Measurements from ENCODE around the gene CADM4. TPM values are rescaled to one million over a fixed set of nuclear protein-coding genes. Genes with fewer than 3 reads are reported as not detected.

The CADM4 gene
- total and polyA plus RNA-seq, 9 of the 15 experiments (the other 6 are each of a cell fraction or from before 2014, with no cell fraction given) = 0.03 to 4.6 (median 1.3) TPM

DNA sequence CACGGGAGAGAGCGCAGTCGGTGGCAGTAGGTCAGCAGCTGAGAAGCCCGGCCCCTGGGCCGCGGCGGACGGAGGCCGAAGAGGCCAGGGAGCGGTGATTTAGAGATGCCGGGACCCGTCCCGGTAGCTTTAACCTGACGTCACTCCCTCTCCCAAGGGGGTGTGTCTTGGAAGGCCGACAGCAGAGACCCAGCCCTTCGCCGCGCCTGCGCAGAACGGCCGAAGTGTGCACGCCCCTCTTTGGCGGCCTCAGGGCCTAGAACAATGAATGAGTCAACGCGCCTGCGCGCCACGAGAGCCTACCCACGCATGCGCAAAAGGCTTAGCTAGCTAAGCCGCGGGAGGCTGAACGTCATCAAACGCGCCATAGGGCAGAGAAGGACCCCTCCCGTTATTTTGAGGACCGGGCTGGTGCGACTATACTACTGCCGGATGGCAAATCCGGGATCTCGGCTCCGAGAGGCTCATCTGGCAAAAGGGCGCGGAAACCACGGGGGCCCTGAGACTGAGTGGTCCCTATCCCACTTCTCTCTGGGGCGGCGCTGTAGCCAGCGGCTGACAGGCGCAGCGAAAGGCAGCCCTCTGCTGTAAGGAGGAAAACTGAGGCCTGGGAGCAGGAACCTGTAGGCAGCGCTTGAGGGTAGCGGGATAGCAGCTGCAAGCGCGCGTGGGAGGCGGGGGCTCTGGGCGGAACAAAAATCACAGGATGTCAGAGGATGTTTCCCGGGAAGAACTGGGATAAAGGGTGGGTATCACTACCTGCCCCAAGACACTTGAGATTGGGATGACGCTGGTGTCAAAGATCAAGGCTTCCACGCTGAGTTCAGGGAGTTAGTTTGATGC lies 43.4 kb downstream of the CADM4 start, which contains the start of the genes IRGQ and ZNF576 (continued):
- TF ChIP-seq FOXK2 (conservative IDR thresholded peaks at IDR 0.05 in 1 of 2, IDR thresholded peaks at IDR 0.05 in 1 of 2; ENCODE audit: low read depth in 2 of 2) (peak; percentile 88; a peak in 3 of 4 replicates), GABPA (tag; conservative IDR thresholded peaks at IDR 0.05; ENCODE audit: low read depth) (0 out of 2 replicates have a peak, but pooled peaks have one; percentile 18), DACH1 (IDR thresholded peaks at IDR 0.05; ENCODE audit: partially characterized antibody) (peak; percentile 97), HNRNPLL (IDR thresholded peaks at IDR 0.05; ENCODE audit: low read depth, low read length, poor library complexity, severe bottlenecking) (peak; percentile 30), MCM3 (IDR thresholded peaks at IDR 0.05) (no peak), RB1 (IDR thresholded peaks at IDR 0.05; ENCODE audit: low read depth) (peak; percentile 93), EGR1 (conservative IDR thresholded peaks at IDR 0.05) (peak; percentile 93), TAF1 (IDR thresholded peaks at IDR 0.05; ENCODE audit: control insufficient read depth, extremely low read depth, insufficient read depth, low read length, severe bottlenecking) (peak; percentile 73), THRAP3 (IDR thresholded peaks at IDR 0.05; ENCODE audit: borderline replicate concordance) (no peak), ZNF551 (CRISPR knock-in tag; IDR thresholded peaks at IDR 0.05) (no peak), SIN3B (IDR thresholded peaks at IDR 0.05; ENCODE audit: low read depth) (peak; percentile 94), CXXC5 (CRISPR knock-in tag; IDR thresholded peaks at IDR 0.05) (peak; percentile 52), FOSL1 (tag; conservative IDR thresholded peaks at IDR 0.05) (peak; percentile 56), BACH1 (tag; IDR thresholded peaks at IDR 0.05) (peak; percentile 57; the same call in 1 of the 2 replicates), TEAD1 (CRISPR knock-in tag; IDR thresholded peaks at IDR 0.05) (peak; percentile 30 to 64; a peak in 1 of 4 replicates), MTA3 (IDR thresholded peaks at IDR 0.05; ENCODE audit: borderline replicate concordance) (peak; percentile 96), CBX5 (IDR thresholded peaks at IDR 0.05; ENCODE audit: borderline replicate concordance, low read depth) (no peak), ZNF217 (CRISPR knock-in tag; IDR thresholded peaks at IDR 0.05) (no peak), SMAD3 (CRISPR knock-in tag; conservative IDR thresholded peaks at IDR 0.05) (peak; percentile 75; the same call in 1 of the 2 replicates)
- TF ChIP-seq, protein P1, sequence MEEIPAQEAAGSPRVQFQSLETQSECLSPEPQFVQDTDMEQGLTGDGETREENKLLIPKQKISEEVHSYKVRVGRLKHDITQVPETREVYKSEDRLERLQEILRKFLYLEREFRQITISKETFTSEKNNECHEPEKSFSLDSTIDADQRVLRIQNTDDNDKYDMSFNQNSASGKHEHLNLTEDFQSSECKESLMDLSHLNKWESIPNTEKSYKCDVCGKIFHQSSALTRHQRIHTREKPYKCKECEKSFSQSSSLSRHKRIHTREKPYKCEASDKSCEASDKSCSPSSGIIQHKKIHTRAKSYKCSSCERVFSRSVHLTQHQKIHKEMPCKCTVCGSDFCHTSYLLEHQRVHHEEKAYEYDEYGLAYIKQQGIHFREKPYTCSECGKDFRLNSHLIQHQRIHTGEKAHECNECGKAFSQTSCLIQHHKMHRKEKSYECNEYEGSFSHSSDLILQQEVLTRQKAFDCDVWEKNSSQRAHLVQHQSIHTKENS (CRISPR knock-in tag; IDR thresholded peaks at IDR 0.05) = no peak
- TF ChIP-seq, protein P2, sequence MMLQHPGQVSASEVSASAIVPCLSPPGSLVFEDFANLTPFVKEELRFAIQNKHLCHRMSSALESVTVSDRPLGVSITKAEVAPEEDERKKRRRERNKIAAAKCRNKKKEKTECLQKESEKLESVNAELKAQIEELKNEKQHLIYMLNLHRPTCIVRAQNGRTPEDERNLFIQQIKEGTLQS (IDR thresholded peaks at IDR 0.05) = peak; percentile 90
- TF ChIP-seq, protein P2 (CRISPR knock-in tag; conservative IDR thresholded peaks at IDR 0.05) = peak; percentile 29; the same call in 1 of the 2 replicates
- TF ChIP-seq, protein P3, sequence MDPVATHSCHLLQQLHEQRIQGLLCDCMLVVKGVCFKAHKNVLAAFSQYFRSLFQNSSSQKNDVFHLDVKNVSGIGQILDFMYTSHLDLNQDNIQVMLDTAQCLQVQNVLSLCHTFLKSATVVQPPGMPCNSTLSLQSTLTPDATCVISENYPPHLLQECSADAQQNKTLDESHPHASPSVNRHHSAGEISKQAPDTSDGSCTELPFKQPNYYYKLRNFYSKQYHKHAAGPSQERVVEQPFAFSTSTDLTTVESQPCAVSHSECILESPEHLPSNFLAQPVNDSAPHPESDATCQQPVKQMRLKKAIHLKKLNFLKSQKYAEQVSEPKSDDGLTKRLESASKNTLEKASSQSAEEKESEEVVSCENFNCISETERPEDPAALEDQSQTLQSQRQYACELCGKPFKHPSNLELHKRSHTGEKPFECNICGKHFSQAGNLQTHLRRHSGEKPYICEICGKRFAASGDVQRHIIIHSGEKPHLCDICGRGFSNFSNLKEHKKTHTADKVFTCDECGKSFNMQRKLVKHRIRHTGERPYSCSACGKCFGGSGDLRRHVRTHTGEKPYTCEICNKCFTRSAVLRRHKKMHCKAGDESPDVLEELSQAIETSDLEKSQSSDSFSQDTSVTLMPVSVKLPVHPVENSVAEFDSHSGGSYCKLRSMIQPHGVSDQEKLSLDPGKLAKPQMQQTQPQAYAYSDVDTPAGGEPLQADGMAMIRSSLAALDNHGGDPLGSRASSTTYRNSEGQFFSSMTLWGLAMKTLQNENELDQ (CRISPR knock-in tag; IDR thresholded peaks at IDR 0.05; ENCODE audit: borderline replicate concordance) = no peak
- TF ChIP-seq, protein P4, sequence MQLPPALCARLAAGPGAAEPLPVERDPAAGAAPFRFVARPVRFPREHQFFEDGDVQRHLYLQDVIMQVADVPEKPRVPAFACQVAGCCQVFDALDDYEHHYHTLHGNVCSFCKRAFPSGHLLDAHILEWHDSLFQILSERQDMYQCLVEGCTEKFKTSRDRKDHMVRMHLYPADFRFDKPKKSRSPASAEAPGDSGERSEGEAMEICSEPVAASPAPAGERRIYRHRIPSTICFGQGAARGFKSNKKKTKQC (CRISPR knock-in tag; IDR thresholded peaks at IDR 0.05) = peak; percentile 48; the same call in 1 of the 2 replicates
